HepG2 (cell line): ENCODE measurements around the gene DAB2IP. TPM values are rescaled to one million over a fixed set of nuclear protein-coding genes. Genes with fewer than 3 reads are reported as not detected.

Source experiments
- ATAC-seq: fragments of 200-7000 bp; cut with Tn5 transposase; 3 replicates; pipeline ENCODE4 v1.9.1; 2020; ENCODE audit warnings: mild to moderate bottlenecking, moderate library complexity
- BruUV-seq: library from RNA; stranded (reverse); fragments of 400-500 nt; replicated peaks from 2 replicates; lab custom pipeline; 2021; lab: Mats Ljungman, UMichigan
- CTCF ChIA-PET: fragments of 300-600 bp; formaldehyde crosslinking; extraction: SDS; loops from one replicate; lab custom pipeline; 2021; ENCODE audit warnings: low total read pairs, inconsistent platforms, low intra/inter-chr PET ratio; lab: Yijun Ruan, JAX
- POLR2A ChIA-PET: fragments of 350-600 bp; sonication (Branson Sonifier 250); formaldehyde crosslinking; loops from one replicate; lab custom pipeline; 2020; ENCODE audit warnings: antibody characterized with exemption, inconsistent platforms; lab: Yijun Ruan, JAX
- DNase-seq: peaks from one replicate; pipeline ENCODE4 v3.0.0-alpha.2; 2015; ENCODE audit warnings: low spot score
- FAIRE-seq: peaks from 3 replicates; lab custom pipeline; 2011; peaks lifted over from hg19 to GRCh38; lab: Jason Lieb, UNC
- H2AFZ ChIP-seq: one replicate; pipeline ENCODE4 v1.6.1; 2011; ENCODE audit warnings: low read length, inconsistent platforms
- H3K27ac ChIP-seq: fragments of 300-600 bp; 3 replicates; pipeline ENCODE4 v1.8.0; 2011; ENCODE audit warnings: mixed run types, mild to moderate bottlenecking, mixed read lengths, low read length, inconsistent platforms; ENCODE audit not compliant: insufficient read depth; ENCODE audit errors: extremely low read length
- H3K27me3 ChIP-seq, 2 experiments: fragments of 200-600 bp in 1 of 2; 2 replicates in 1 of 2; 3 replicates in 1 of 2; pipeline versions ENCODE4 v1.6.0 to v1.8.0; 2011; ENCODE audit warnings: low read length in 2 of 2, mild to moderate bottlenecking in 2 of 2, moderate library complexity in 2 of 2, inconsistent platforms in 1 of 2; ENCODE audit not compliant: insufficient read depth in 2 of 2, control insufficient read depth in 1 of 2
- H3K36me3 ChIP-seq, 2 experiments: fragments of 200-600 bp in 1 of 2; replicated peaks in 1 of 2; 2 replicates in 1 of 2; 3 replicates in 1 of 2; pipeline versions ENCODE4 v1.5.1 to v1.8.0; 2011; ENCODE audit warnings: low read length in 2 of 2, inconsistent platforms in 1 of 2; ENCODE audit not compliant: insufficient read depth in 2 of 2, control insufficient read depth in 1 of 2
- H3K4me1 ChIP-seq: 2 replicates; pipeline ENCODE4 v1.5.1; 2012; ENCODE audit warnings: low read length, inconsistent platforms; ENCODE audit not compliant: insufficient read depth
- H3K4me2 ChIP-seq: 2 replicates; pipeline ENCODE4 v1.6.0; 2011; ENCODE audit warnings: low read depth, low read length, inconsistent platforms
- H3K4me3 ChIP-seq, 3 experiments: fragments of 200-600 bp in 1 of 3; sonication (generic), shearing (Covaris generic) in 1 of 3; replicated peaks in 1 of 3; 2 replicates each; pipeline ENCODE4 v1.5.1; 2011 to 2016; ENCODE audit warnings: low read length in 3 of 3, inconsistent platforms in 2 of 3, low read depth in 2 of 3, mild to moderate bottlenecking in 2 of 3, control low read depth in 1 of 3, mixed read lengths in 1 of 3; ENCODE audit not compliant: insufficient read depth in 1 of 3
- H3K79me2 ChIP-seq: one replicate; pipeline ENCODE4 v1.6.1; 2011; ENCODE audit warnings: low read length, inconsistent platforms; ENCODE audit not compliant: insufficient read depth
- H3K9ac ChIP-seq: 2 replicates; pipeline ENCODE4 v1.6.0; 2011; ENCODE audit warnings: mild to moderate bottlenecking, low read depth, low read length, inconsistent platforms; ENCODE audit not compliant: insufficient read depth
- H3K9me3 ChIP-seq: 2 replicates; pipeline ENCODE4 v1.5.1; 2012; ENCODE audit warnings: mild to moderate bottlenecking, low read length
- H4K20me1 ChIP-seq: 2 replicates; pipeline ENCODE4 v1.6.0; 2011; ENCODE audit warnings: inconsistent platforms, mild to moderate bottlenecking, low read length, moderate library complexity; ENCODE audit not compliant: insufficient read depth
- MAFF ChIP-seq: IDR thresholded peaks from 2 replicates; pipeline ENCODE4 v1.6.1; 2011; ENCODE audit warnings: low read depth, low read length, improper control_type of control experiment
- MAFK ChIP-seq, 2 experiments: IDR thresholded peaks in 1 of 2; conservative IDR thresholded peaks in 1 of 2; 2 replicates each; pipeline ENCODE4 v1.6.1; 2011; ENCODE audit warnings: improper control_type of control experiment in 2 of 2, low read length in 2 of 2
- MIER3 ChIP-seq: IDR thresholded peaks from 2 replicates; pipeline ENCODE4 v1.6.1; 2016; ENCODE audit warnings: missing compliant biosample characterization, borderline replicate concordance
- ZNF629 ChIP-seq: sonication (generic); formaldehyde crosslinking; conservative IDR thresholded peaks from 2 replicates; pipeline ENCODE4 v1.5.0; 2020; ENCODE audit warnings: missing genetic modification reagents
- WGBS: methylation state at CpG from one replicate; pipeline ENCODE4 v1.1.6; 2017; ENCODE audit warnings: low lambda C conversion rate; 5-methylcytosine and 5-hydroxymethylcytosine counted together
- in situ Hi-C: cut with HindIII; loops from 2 replicates; pipeline ENCODE4 v1.10.0; 2017; ENCODE audit warnings: low pct_unique_long_range_greater_than_20kb; ENCODE audit not compliant: extremely low pct_ligation_motif_present
- intact Hi-C: fragments of 100-400 bp; cut with micrococcal nuclease; formaldehyde crosslinking; loops from one replicate; pipeline ENCODE4 v1.10.0; 2022; ENCODE audit not compliant: unreplicated experiment
- polyA plus RNA-seq, 8 experiments: library from polyadenylated mRNA; depleted of rRNA in 3 of 8; stranded (reverse) in 7 of 8; unstranded in 1 of 8; fragments of >200 nt; fragmentation: Illumina TruSeq in 4 of 8; extraction: Trizol in 4 of 8; gene quantifications; 2 replicates each; pipeline versions ENCODE4 v1.2.1 to v1.2.3, GENCODE V29; 2011 to 2016; ENCODE audit warnings: low read depth in 4 of 8, missing spikeins in 1 of 8, mixed read lengths in 1 of 8; ENCODE audit not compliant: insufficient read depth in 1 of 8
- total RNA-seq, 5 experiments: library from RNA; depleted of rRNA; stranded (reverse); fragments of >200 nt; fragmentation: Illumina TruSeq; extraction: Trizol; gene quantifications; 2 replicates each; pipeline ENCODE4 v1.2.3, GENCODE V29; 2016; ENCODE audit warnings: low read depth in 1 of 5
- TF ChIP-seq, protein P1 (sequence below): sonication (generic); formaldehyde crosslinking; IDR thresholded peaks from 2 replicates; pipeline ENCODE4 v1.9.0; 2021; ENCODE audit warnings: missing genetic modification reagents, borderline replicate concordance

The DAB2IP gene
- total and polyA plus RNA-seq, 2 of the 13 experiments (the other 11 are each of a cell fraction or from before 2014, with no cell fraction given) = 25.3 to 37.9 TPM

DNA sequence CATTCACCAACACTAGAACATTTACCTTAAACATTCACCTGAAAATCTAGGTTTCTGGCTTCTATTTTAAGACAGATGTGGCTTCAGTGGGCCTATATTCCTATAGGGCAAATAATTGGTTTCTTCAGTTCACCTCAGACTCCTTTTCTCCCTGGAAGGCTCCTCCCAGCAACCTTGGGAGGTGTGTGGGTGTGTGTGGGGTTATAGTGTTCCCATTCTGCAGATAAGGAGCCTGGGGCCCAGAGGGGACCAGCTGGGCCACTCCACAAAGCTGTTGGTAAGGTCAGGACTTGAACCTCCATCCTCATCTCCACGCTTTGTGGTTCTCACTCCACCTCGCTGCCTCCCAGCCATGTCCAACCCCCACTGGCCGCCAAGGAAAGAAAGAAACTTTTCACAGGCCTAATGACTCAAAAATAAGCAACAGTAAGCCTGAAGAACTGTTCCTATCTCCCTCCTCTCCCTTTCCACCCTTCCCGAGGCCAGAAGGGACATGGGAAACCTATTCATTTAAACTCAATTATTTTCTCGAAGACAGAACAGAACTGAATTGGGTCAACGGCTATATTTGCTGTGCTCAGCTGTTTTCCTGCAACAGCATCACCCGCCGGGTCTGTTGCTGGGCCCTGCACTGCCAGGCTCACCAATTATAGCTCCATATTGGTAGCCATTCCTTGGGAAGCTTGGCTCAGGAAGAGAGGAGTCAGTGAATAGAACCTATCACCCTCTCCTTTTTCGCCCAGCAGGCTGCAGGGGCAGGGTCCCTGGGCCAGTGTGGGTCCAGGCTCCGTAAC is 78.5 kb downstream of the DAB2IP start:
- H2AFZ ChIP-seq = no peak overlapping the region
- no peak overlapping the region for H3K9ac ChIP-seq
- in situ Hi-C loops = loop anchor here (25.0 kb wide), 1 partner anchor 257 kb away; no protein-coding TSS in a partner anchor
- FAIRE-seq = no peak
- TF ChIP-seq, protein P1, sequence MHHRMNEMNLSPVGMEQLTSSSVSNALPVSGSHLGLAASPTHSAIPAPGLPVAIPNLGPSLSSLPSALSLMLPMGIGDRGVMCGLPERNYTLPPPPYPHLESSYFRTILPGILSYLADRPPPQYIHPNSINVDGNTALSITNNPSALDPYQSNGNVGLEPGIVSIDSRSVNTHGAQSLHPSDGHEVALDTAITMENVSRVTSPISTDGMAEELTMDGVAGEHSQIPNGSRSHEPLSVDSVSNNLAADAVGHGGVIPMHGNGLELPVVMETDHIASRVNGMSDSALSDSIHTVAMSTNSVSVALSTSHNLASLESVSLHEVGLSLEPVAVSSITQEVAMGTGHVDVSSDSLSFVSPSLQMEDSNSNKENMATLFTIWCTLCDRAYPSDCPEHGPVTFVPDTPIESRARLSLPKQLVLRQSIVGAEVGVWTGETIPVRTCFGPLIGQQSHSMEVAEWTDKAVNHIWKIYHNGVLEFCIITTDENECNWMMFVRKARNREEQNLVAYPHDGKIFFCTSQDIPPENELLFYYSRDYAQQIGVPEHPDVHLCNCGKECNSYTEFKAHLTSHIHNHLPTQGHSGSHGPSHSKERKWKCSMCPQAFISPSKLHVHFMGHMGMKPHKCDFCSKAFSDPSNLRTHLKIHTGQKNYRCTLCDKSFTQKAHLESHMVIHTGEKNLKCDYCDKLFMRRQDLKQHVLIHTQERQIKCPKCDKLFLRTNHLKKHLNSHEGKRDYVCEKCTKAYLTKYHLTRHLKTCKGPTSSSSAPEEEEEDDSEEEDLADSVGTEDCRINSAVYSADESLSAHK (CRISPR knock-in tag) = no peak
- peak; percentile 77 for TF ChIP-seq MAFF
- peak; percentile 71 to 88; a peak in 3 of 4 replicates for TF ChIP-seq MAFK (conservative IDR thresholded peaks at IDR 0.05 in 1 of 2, IDR thresholded peaks at IDR 0.05 in 1 of 2; ENCODE audit: low read length in 2 of 2)
- no peaks in the 10 kb centered on the region for H3K79me2 ChIP-seq
- intact Hi-C loops = no loop called here
- WGBS = 81% methylated on average over 10 of the region's 10 CpGs
- no peak for ATAC-seq
- no TSS peak for BruUV-seq
- no peak for DNase-seq
- H3K27me3 ChIP-seq = no peaks in the 10 kb centered on the region; a peak in 1 of 5 replicates
- H3K4me3 ChIP-seq = no peak overlapping the region
- no peaks in the 10 kb centered on the region for H3K9me3 ChIP-seq
- no peaks in the 10 kb centered on the region for H4K20me1 ChIP-seq
- ChIA-PET CTCF (no interaction called here), POLR2A (no interaction called here)
- H3K4me1 ChIP-seq = no peaks in the 10 kb centered on the region
- H3K4me2 ChIP-seq = no peak overlapping the region
- no peak overlapping the region for H3K27ac ChIP-seq
- no peaks in the 10 kb centered on the region for H3K36me3 ChIP-seq

DNA sequence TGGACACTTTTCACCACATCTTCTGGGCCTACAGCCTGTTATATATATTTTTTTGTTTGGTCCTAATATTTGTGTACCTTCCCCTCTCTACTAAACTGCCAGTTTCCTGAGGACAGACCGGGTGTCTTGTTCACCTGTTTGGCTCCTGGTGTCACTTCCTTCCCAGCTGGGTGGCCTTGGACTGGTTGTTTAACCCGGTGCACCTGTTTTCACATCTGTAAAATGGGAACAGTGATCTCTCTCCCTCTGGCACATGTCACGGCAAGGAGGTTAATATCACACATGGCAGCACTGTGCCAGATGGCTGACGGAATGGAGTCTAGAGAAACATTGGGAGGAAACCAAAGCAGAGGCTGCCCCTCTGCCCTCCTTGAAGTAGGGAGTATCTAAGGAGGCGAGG is 79.7 kb downstream of the DAB2IP start:
- no peak overlapping the region for H3K9ac ChIP-seq
- TF ChIP-seq ZNF629 (CRISPR knock-in tag) (peak; percentile 73), MIER3 (CRISPR knock-in tag) (no peak)
- TF ChIP-seq, all 625 proteins: peak for 1
- Histone ChIP-seq H3K4me1 (peaks cover 11% of the 10 kb centered on the region), H3K9me3 (no peaks in the 10 kb centered on the region), H4K20me1 (no peaks in the 10 kb centered on the region), H3K27ac (no peak overlapping the region), H3K4me2 (no peak overlapping the region), H3K4me3 (no peak overlapping the region), H2AFZ (no peak overlapping the region), H3K79me2 (no peaks in the 10 kb centered on the region), H3K27me3 (no peaks in the 10 kb centered on the region; a peak in 1 of 5 replicates), H3K36me3 (no peaks in the 10 kb centered on the region)
- DNase-seq = no peak
- intact Hi-C loops (no loop called here), in situ Hi-C loops (loop anchor here (25.0 kb wide), 1 partner anchor 256 kb away; no protein-coding TSS in a partner anchor)
- FAIRE-seq = no peak
- POLR2A ChIA-PET = no interaction called here
- BruUV-seq = no TSS peak
- ATAC-seq = no peak
- CTCF ChIA-PET = no interaction called here
- 80% methylated on average over 5 of the region's 5 CpGs for WGBS
